OCI-LY7 (cell line): Measurements from ENCODE around the gene GORASP2. TPM values are rescaled to one million over a fixed set of nuclear protein-coding genes. Genes with fewer than 3 reads are reported as not detected.

ENCODE experiments used
- BruUV-seq: library from RNA; stranded (reverse); fragments of 400-500 nt; replicated peaks from 2 replicates; lab custom pipeline; 2021; lab: Mats Ljungman, UMichigan
- CTCF ChIA-PET: fragments of 300-600 bp; sonication (Branson Sonifier 250); formaldehyde crosslinking; loops from one replicate; lab custom pipeline; 2022; ENCODE audit warnings: antibody characterized with exemption; ENCODE audit not compliant: unreplicated experiment; lab: Charles Lee
- POLR2A ChIA-PET: fragments of 300-600 bp; sonication (Branson Sonifier 250); formaldehyde crosslinking; loops from one replicate; lab custom pipeline; 2022; ENCODE audit warnings: antibody characterized with exemption; lab: Charles Lee
- DNase-seq: peaks from one replicate; pipeline ENCODE4 v3.0.0-alpha.2; 2015; ENCODE audit warnings: low spot score
- H2AFZ ChIP-seq: fragments of 200-600 bp; sonication (generic), shearing (Covaris generic); 2 replicates; pipeline ENCODE4 v1.6.1; 2014; ENCODE audit warnings: mild to moderate bottlenecking, antibody characterized with exemption, low read length, moderate library complexity
- H3K27ac ChIP-seq: fragments of 200-600 bp; sonication (generic); 2 replicates; pipeline ENCODE4 v1.5.1; 2014; ENCODE audit warnings: mixed run types, low read depth, mild to moderate bottlenecking, moderate library complexity, low read length, inconsistent platforms; ENCODE audit not compliant: poor library complexity, severe bottlenecking
- H3K36me3 ChIP-seq: fragments of 200-600 bp; sonication (generic); 2 replicates; pipeline ENCODE4 v1.6.1; 2014; ENCODE audit warnings: mild to moderate bottlenecking, antibody characterized with exemption, low read length, moderate library complexity, mixed read lengths; ENCODE audit not compliant: insufficient read depth
- H3K4me1 ChIP-seq: fragments of 200-600 bp; sonication (generic); 2 replicates; pipeline ENCODE4 v1.5.1; 2014; ENCODE audit warnings: mild to moderate bottlenecking, low read length; ENCODE audit not compliant: insufficient read depth, poor library complexity, severe bottlenecking
- H3K4me2 ChIP-seq: fragments of 200-600 bp; sonication (generic); 2 replicates; pipeline ENCODE4 v1.6.1; 2014; ENCODE audit warnings: mild to moderate bottlenecking, low read length
- H3K4me3 ChIP-seq: fragments of 200-600 bp; sonication (generic); 2 replicates; pipeline ENCODE4 v1.5.1; 2014; ENCODE audit warnings: mild to moderate bottlenecking, low read depth, low read length; ENCODE audit not compliant: poor library complexity, severe bottlenecking
- H3K79me2 ChIP-seq: fragments of 200-600 bp; sonication (generic); 2 replicates; pipeline ENCODE4 v1.6.1; 2016; ENCODE audit warnings: low read depth, mild to moderate bottlenecking, low read length, moderate library complexity, mixed read lengths; ENCODE audit not compliant: insufficient read depth
- H3K9me2 ChIP-seq: fragments of 200-600 bp; sonication (generic); 2 replicates; pipeline ENCODE4 v1.6.1; 2016; ENCODE audit warnings: mild to moderate bottlenecking, low read length, mixed read lengths; ENCODE audit not compliant: insufficient read depth
- H3K9me3 ChIP-seq: fragments of 200-600 bp; sonication (generic); 2 replicates; pipeline ENCODE4 v1.6.1; 2014; ENCODE audit warnings: mild to moderate bottlenecking, mixed run types, low read length, mixed read lengths
- H4K20me1 ChIP-seq: fragments of 200-600 bp; sonication (generic); 2 replicates; pipeline ENCODE4 v1.6.1; 2014; ENCODE audit warnings: mild to moderate bottlenecking, antibody characterized with exemption, low read length, moderate library complexity, mixed read lengths; ENCODE audit not compliant: insufficient read depth
- CTCF ChIP-seq: fragments of 200-600 bp; sonication (generic); conservative IDR thresholded peaks from 2 replicates; pipeline ENCODE4 v1.5.1; 2014; ENCODE audit warnings: mild to moderate bottlenecking, antibody characterized with exemption, low read length, moderate library complexity, mixed read lengths
- EZH2phosphoT487 ChIP-seq: fragments of 200-600 bp; sonication (generic); IDR thresholded peaks from 2 replicates; pipeline ENCODE4 v1.6.1; 2018; ENCODE audit warnings: low read depth, borderline replicate concordance, mild to moderate bottlenecking, mixed run types, antibody characterized with exemption, low read length, moderate library complexity, mixed read lengths
- intact Hi-C: fragments of 100-400 bp; cut with micrococcal nuclease; formaldehyde crosslinking; loops from one replicate; pipeline ENCODE4 v1.10.0; 2022; ENCODE audit not compliant: unreplicated experiment
- total RNA-seq, 2 experiments: library from RNA; depleted of rRNA in 1 of 2; stranded (reverse); fragments of >200 nt in 1 of 2; shearing (Covaris generic) in 1 of 2; gene quantifications; 2 replicates each; pipeline ENCODE4 v1.2.3, GENCODE V29; 2014 to 2022

The GORASP2 gene
- total RNA-seq, 2 experiments from 2014 or later, result 30.7 to 94.3 TPM

- Histone ChIP-seq H3K27ac (no peak overlapping the region), H3K4me3 (no peak overlapping the region), H3K36me3 (peaks cover 73% of the 10 kb centered on the region), H2AFZ (no peak overlapping the region), H3K9me3 (no peaks in the 10 kb centered on the region), H4K20me1 (peaks cover 32% of the 10 kb centered on the region), H3K4me2 (no peak overlapping the region), H3K79me2 (peaks cover 99% of the 10 kb centered on the region), H3K4me1 (peaks cover 9% of the 10 kb centered on the region), H3K9me2 (no peaks in the 10 kb centered on the region)
- no TSS peak for BruUV-seq
- TF ChIP-seq EZH2phosphoT487 (no peak), CTCF (no peak)
- intact Hi-C loops, result no loop called here
- ChIA-PET CTCF (no interaction called here), POLR2A (interaction anchor here (0.5 to 1.7 kb wide), 3 partner anchors 15 to 345 kb away, joined by 3 to 5 read pairs (median 4); no protein-coding TSS in a partner anchor)
- no peak for DNase-seq
These were observed 11.0 kb downstream of the GORASP2 start for GRCh38 chr2:170940066-170940465.

- no peak overlapping the region for H3K4me2 ChIP-seq
- H2AFZ ChIP-seq, result no peak overlapping the region
- H3K27ac ChIP-seq, result no peak overlapping the region
- peaks cover 34% of the 10 kb centered on the region for H4K20me1 ChIP-seq
- ChIA-PET CTCF (no interaction called here), POLR2A (no interaction called here)
- 0 out of 2 replicates have a peak, but pooled peaks cover 5% of the 10 kb centered on the region for H3K9me3 ChIP-seq
- TF ChIP-seq EZH2phosphoT487 (no peak), CTCF (no peak)
- H3K36me3 ChIP-seq, result peaks cover 64% of the 10 kb centered on the region
- H3K9me2 ChIP-seq, result no peaks in the 10 kb centered on the region
- peaks cover 100% of the 10 kb centered on the region for H3K79me2 ChIP-seq
- intact Hi-C loops, result no loop called here
- peaks cover 9% of the 10 kb centered on the region for H3K4me1 ChIP-seq
- no TSS peak for BruUV-seq
- no peak for DNase-seq
- H3K4me3 ChIP-seq, result no peak overlapping the region
These were observed 13.6 kb downstream of the GORASP2 start for GRCh38 chr2:170942615-170943014.

DNA sequence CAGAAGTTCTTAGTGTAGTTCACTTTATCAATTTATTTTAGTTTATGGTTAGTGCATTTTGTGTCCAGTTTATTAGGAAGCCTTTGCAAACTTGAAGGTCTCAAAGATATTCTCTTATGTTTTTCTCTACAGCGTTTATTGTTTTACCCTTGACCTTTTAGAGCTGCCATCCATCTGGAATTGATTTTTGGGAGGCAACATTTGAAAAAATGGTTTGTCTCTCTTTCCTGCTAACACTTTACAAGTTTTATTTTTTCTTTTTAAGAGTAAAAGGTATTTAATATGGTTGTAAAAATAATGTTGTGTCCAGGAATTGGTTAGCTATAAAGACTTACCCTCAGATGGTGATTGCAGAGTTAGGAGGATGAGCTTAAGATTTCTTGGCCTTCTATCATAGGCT, 14.0 kb downstream of the GORASP2 start:
- Histone ChIP-seq H3K79me2 (peaks cover 100% of the 10 kb centered on the region), H3K4me3 (no peak overlapping the region), H3K9me2 (no peaks in the 10 kb centered on the region), H3K4me2 (no peak overlapping the region), H2AFZ (no peak overlapping the region), H4K20me1 (peaks cover 31% of the 10 kb centered on the region), H3K4me1 (peaks cover 9% of the 10 kb centered on the region), H3K36me3 (peaks cover 60% of the 10 kb centered on the region), H3K9me3 (0 out of 2 replicates have a peak, but pooled peaks cover 5% of the 10 kb centered on the region), H3K27ac (no peak overlapping the region)
- DNase-seq, result no peak
- TF ChIP-seq EZH2phosphoT487 (no peak), CTCF (no peak)
- ChIA-PET CTCF (no interaction called here), POLR2A (interaction anchor here (0.8 kb wide), 1 partner anchor 11 kb away, joined by 3 read pairs; no protein-coding TSS in a partner anchor)
- BruUV-seq, result no TSS peak
- intact Hi-C loops, result no loop called here
